SH-SY5Y (cell line): Measurements from ENCODE around the gene AGMO.

Source experiments
- GATA2 ChIP-seq: IDR thresholded peaks from 2 replicates; pipeline ENCODE4 v1.6.1; 2011; ENCODE audit warnings: mild to moderate bottlenecking, low read depth, low read length
- GATA3 ChIP-seq: IDR thresholded peaks from 2 replicates; pipeline ENCODE4 v1.6.1; 2011; ENCODE audit warnings: low read depth, mild to moderate bottlenecking, low read length, moderate library complexity

AGMO gene

DNA sequence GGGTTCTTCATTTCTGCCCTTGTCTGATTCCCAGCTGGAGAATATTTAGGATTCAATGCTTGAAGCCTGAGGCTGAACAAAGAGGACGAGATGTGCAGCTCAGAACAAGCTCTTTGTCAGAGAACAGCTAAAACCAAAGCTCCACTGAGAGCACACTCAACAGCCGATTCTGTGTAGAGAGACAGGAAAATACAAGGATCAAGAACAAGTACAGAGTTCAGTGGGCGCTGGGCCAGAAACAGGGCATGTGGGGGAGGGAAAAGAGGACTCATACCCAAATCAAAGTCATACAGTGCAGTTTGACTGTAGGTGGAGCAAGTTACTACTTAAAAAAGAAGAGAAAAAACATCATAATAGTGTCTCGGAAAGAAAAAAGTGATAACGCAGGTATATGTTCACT lies at the start of gene AGMO:
TSS of gene AGMO (minus strand) at position 181 of the 400 bp plus-strand sequence.
- TF ChIP-seq GATA2 (no peak), GATA3 (no peak)

GRCh38 chr7:15610503-15610902 lies 48.7 kb upstream of the AGMO start:
- TF ChIP-seq GATA2 (no peak), GATA3 (no peak)

- no peak for TF ChIP-seq GATA2
- no peak for TF ChIP-seq GATA3
Observed at GRCh38 chr7:15609287-15609686, 47.5 kb upstream of the AGMO start.

DNA sequence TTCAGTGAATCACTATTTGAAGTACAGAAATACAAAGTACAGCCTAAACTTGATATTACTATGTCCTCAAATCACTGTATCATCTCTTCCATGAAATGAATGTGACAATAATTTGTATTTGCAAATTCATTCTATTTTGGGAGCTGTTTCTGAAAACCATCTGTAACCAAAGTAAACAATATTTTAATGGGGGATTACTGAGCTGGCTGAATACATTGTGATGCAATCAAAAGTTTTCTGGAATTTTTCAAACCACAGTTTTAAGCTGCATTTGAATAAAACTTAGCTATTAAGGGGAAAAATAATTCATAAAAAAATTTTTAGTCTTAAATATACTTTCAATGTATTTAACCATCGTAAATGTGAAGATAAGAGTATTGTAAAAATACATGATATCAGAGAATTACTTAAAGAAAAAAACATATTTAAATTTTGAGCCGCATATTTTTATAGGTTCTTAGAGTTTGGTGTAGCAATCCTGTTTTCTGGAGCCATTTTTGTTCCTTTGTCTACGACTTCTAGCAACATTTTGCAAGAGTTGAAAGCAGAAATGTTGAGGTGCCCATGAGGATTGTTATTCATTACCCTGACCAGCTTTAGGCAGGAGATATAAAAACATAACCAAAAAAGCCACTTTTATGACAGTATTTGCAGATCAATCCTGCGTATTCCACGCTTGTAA lies 45.9 kb upstream of the AGMO start:
- TF ChIP-seq GATA3 (no peak), GATA2 (no peak)

DNA sequence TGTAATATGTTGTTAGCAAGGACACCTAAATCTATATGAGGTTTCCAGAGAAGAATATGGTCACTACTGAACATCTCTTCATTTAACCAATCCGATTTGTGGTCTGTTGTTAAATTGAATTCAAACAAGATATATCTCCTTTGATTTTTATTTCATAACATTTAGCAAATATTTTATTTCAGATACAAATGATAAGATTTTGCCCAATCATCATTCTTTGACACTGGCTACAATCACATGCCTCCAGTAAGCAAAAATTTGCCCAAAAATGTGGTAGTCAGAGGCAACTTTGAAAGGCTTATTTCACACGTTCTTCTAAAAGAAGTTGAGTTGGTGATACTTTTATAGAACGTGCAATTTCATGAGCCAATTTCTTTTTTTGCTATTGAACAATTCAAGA lies 44.7 kb upstream of the AGMO start:
- no peak for TF ChIP-seq GATA2
- TF ChIP-seq GATA3, result no peak

GRCh38 chr7:15604166-15604565 lies 42.4 kb upstream of the AGMO start:
- TF ChIP-seq GATA2 (no peak), GATA3 (no peak)

- no peak for TF ChIP-seq GATA3
- no peak for TF ChIP-seq GATA2
Observed at GRCh38 chr7:15603124-15603523, 41.3 kb upstream of the AGMO start.

DNA sequence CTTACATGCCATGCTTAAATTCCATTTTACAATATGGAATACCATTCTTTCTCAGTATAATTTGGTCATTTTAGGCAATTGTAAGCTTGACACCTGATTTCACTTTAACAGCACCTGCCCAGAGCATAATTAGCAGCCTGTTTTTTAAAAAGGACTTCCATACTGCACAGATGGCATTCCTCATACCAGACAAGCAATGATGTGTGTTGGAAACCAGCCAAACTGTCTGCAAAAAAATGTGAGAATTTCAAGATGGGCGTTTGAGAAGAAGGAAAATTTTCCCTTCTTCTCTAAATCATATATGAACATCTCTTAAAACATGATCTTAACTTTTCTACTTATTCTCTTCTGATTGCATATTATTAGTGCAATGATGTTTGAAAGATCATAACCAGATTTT lies 40.4 kb upstream of the AGMO start:
- TF ChIP-seq GATA3 (no peak), GATA2 (no peak)

GRCh38 chr7:15601175-15601574 lies 39.4 kb upstream of the AGMO start:
- TF ChIP-seq GATA2 (no peak), GATA3 (no peak)

DNA sequence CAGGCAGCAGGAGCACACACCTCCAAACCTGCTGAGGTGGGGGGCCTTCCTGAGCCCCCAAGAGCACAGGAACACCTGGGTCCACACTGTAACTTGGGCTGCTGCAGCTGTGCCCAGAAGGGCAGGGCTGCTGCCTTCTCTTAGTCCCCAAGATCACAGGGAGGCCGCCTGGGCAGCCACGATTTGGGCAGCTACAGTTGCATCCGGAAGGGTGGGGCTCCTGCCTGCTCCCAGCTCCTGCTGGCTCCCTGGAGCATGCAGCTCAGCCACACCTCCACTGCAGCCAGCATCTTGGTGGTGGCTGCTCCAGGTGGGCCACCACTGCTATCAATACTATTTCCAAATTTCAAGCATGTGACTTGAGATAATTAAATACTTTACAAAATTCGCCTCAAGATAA lies 38.5 kb upstream of the AGMO start:
- no peak for TF ChIP-seq GATA2
- no peak for TF ChIP-seq GATA3

GRCh38 chr7:15594461-15594860 lies 32.6 kb upstream of the AGMO start:
- no peak for TF ChIP-seq GATA3
- no peak for TF ChIP-seq GATA2

DNA sequence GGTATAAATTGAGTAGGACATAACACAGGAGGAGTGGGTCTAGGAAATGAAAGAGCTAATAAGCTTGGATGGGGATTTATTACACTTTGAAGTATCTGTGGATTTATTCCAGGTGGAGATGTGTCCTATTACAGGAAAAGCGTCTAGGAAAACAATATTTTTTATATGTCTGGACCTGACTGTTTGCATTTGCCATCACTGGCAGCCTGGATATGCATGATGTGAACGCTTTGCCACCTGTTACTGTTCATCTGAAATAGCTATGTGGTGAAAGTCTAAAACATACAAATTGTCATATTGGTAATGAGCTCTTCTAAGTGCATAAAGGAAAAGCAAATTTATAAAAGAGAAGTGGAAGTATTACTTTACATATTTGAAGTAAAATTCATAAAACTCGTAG lies 31.6 kb upstream of the AGMO start:
- TF ChIP-seq GATA2 (no peak), GATA3 (no peak)

DNA sequence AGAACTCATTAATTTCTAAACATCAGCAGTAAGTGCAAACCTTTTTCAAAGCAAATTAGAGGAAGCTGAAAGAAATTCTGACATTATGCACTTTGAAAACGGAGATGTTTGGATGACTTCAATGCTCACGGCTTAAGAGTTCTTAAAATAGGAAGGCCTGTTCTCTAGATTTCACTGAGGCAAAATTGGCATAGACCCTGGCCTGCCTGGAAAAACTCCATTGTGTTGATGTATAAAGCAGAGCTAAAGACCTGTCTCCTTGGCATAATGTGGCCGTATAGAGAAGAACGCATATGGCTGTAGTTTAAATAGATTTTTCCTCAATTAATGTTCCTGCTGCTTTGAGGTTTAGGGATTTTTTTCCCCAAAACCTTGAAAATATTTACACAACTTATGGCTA lies 24.5 kb upstream of the AGMO start:
- TF ChIP-seq GATA2 (no peak), GATA3 (no peak)

DNA sequence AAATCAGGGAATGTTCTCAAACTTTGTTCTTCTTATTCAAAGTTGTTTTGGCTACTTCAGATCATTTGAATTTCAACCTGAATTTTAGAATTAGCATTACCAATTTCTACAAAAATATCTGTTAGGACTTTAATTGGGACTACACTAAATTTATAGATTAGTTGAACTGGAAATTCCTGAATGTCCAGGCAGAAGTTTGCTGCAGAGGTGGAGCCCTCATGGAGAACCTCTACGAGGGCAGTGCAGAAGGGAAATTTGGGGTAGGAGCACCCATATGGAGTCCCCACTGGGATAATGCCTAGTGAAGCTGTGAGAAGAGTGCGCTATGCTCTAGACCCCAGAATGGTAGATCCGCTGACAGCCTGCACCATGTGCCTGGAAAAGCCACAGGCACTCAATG lies 22.8 kb upstream of the AGMO start:
- TF ChIP-seq GATA3, result no peak
- TF ChIP-seq GATA2, result no peak

GRCh38 chr7:15582773-15583172 lies 21.0 kb upstream of the AGMO start:
- TF ChIP-seq GATA3 (no peak), GATA2 (no peak)

DNA sequence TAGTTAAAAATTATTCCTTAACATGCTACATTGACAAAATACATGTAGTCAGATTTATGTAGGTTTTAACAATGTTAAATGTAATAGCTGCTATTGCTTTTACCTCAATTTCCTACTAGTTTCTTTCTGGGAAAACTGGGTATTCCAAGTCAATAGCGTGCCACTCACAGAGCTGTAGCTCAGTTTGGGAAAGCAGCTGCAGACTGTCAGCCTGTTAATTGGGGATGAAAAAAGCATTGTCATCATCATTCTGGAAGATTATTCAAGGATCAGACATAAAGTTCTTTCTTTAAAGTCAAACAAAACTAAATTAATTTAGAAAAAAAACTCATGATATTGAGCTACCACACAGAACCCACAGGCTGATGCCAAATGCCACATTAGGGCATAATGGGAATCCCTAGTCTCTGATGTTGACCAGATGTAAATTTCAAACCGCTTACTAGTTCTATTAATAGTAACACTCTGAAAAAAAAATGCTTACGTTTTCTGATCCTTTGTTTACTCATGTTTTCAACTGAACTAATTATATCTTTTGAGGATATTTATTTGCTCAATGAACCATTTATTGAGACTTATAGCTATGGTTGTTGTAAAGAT lies 19.6 kb upstream of the AGMO start:
- no peak for TF ChIP-seq GATA3
- TF ChIP-seq GATA2, result no peak
